CD4-positive, CD25-positive, alpha-beta regulatory T cell (primary cell): ENCODE measurements around the gene TEX22. TPM values are rescaled to one million over a fixed set of nuclear protein-coding genes. Genes with fewer than 3 reads are reported as not detected.

Source experiments
- ATAC-seq, 2 donors: fragments of 150-1000 bp; cut with Tn5 transposase; one replicate each; pipeline ENCODE4 v1.10.0; 2021; ENCODE audit warnings: low read depth in 2 of 2, moderate number of reproducible peaks in 2 of 2, moderate library complexity in 1 of 2
- DNase-seq, 3 donors: peaks; one replicate each; pipeline versions ENCODE4 v3.0.0 to v3.0.0-alpha.2; 2012 to 2022; ENCODE audit warnings: mixed read lengths in 1 of 3
- H3K27ac ChIP-seq: one replicate; pipeline ENCODE4 v1.7.0; 2013; ENCODE audit warnings: mild to moderate bottlenecking, low read length; ENCODE audit not compliant: insufficient read depth, poor library complexity, severe bottlenecking
- H3K27me3 ChIP-seq: one replicate; pipeline ENCODE4 v1.7.0; 2013; ENCODE audit warnings: low read length; ENCODE audit not compliant: control insufficient read depth, insufficient read depth
- H3K36me3 ChIP-seq: one replicate; pipeline ENCODE4 v1.7.0; 2013; ENCODE audit warnings: mild to moderate bottlenecking, low read length, moderate library complexity; ENCODE audit not compliant: control insufficient read depth, insufficient read depth
- H3K4me1 ChIP-seq: 2 replicates; pipeline ENCODE4 v1.7.0; 2013; ENCODE audit warnings: mild to moderate bottlenecking, low read length; ENCODE audit not compliant: insufficient read depth, control insufficient read depth, poor library complexity, severe bottlenecking
- H3K4me3 ChIP-seq: one replicate; pipeline ENCODE4 v1.7.0; 2013; ENCODE audit warnings: low read depth, mild to moderate bottlenecking, low read length, moderate library complexity
- H3K9me3 ChIP-seq, 2 experiments: 1 replicate in 1 of 2; 2 replicates in 1 of 2; pipeline ENCODE4 v1.7.0; 2013; ENCODE audit warnings: low read length in 2 of 2, mild to moderate bottlenecking in 1 of 2, moderate library complexity in 1 of 2; ENCODE audit not compliant: control insufficient read depth in 2 of 2
- H3K27ac Mint-ChIP-seq, 3 donors: one replicate each; pipeline ENCODE4 v1.8.0; 2020 to 2022; ENCODE audit warnings: mild to moderate bottlenecking in 3 of 3, mixed read lengths in 3 of 3, moderate library complexity in 2 of 3
- H3K27me3 Mint-ChIP-seq: one replicate; pipeline ENCODE4 v1.8.0; 2022; ENCODE audit warnings: mild to moderate bottlenecking, mixed read lengths
- H3K36me3 Mint-ChIP-seq: one replicate; pipeline ENCODE4 v1.8.0; 2020; ENCODE audit warnings: mixed read lengths
- H3K4me1 Mint-ChIP-seq, 4 donors: one replicate each; pipeline ENCODE4 v1.8.0; 2020 to 2022; ENCODE audit warnings: mixed read lengths in 4 of 4, mild to moderate bottlenecking in 1 of 4
- H3K4me3 Mint-ChIP-seq, 4 donors: one replicate each; pipeline ENCODE4 v1.8.0; 2020 to 2022; ENCODE audit warnings: mild to moderate bottlenecking in 4 of 4, mixed read lengths in 4 of 4, moderate library complexity in 3 of 4
- H3K9me3 Mint-ChIP-seq, 7 donors: one replicate each; pipeline ENCODE4 v1.8.0; 2020 to 2022; ENCODE audit warnings: mixed read lengths in 7 of 7, mild to moderate bottlenecking in 3 of 7, moderate library complexity in 2 of 7
- polyA plus RNA-seq, 4 donors: library from polyadenylated mRNA; unstranded; fragments of 300-500 nt; fragmentation: Illumina TruSeq; gene quantifications; one replicate each; pipeline ENCODE4 v1.2.3, GENCODE V29; 2021
- total RNA-seq: library from RNA; stranded (reverse); gene quantifications from one replicate; pipeline ENCODE4 v1.2.3, GENCODE V29; 2022

TEX22 gene
- total and polyA plus RNA-seq, 5 donors from 2014 or later: 0.11 to 3.1 (median 0.25) TPM

- Mint-ChIP-seq H3K4me1 (peaks cover 0 to 17% (median 3%) of the 10 kb centered on the region in 4 donors), H3K9me3 (peaks cover 0 to 2% (median 0%) of the 10 kb centered on the region in 7 donors), H3K36me3 (peaks cover 4% of the 10 kb centered on the region), H3K27ac (peak overlapping the region in 1 of 3 donors; percentile 32), H3K27me3 (no peaks in the 10 kb centered on the region), H3K4me3 (peak overlapping the region in 1 of 4 donors; percentile 26)
- Histone ChIP-seq H3K4me3 (no peak overlapping the region), H3K9me3 (no peaks in the 10 kb centered on the region), H3K27me3 (no peaks in the 10 kb centered on the region), H3K36me3 (no peaks in the 10 kb centered on the region), H3K27ac (no peak overlapping the region), H3K4me1 (peaks cover 23% of the 10 kb centered on the region)
- ATAC-seq: no peak
- DNase-seq: no peak
Measured at GRCh38 chr14:105394714-105395537, 3.4 kb upstream of the TEX22 start.

GRCh38 chr14:105395538-105395854 is 2.8 kb upstream of the TEX22 start:
- H3K27me3 Mint-ChIP-seq: no peaks in the 10 kb centered on the region
- peaks cover 25% of the 10 kb centered on the region for H3K4me1 ChIP-seq
- H3K4me3 Mint-ChIP-seq: peak overlapping the region in 1 of 4 donors; percentile 26
- no peaks in the 10 kb centered on the region for H3K9me3 ChIP-seq
- peaks cover 0 to 4% (median 0%) of the 10 kb centered on the region in 7 donors for H3K9me3 Mint-ChIP-seq
- H3K27ac Mint-ChIP-seq: peak overlapping the region in 1 of 3 donors; percentile 32
- no peak overlapping the region for H3K4me3 ChIP-seq
- ATAC-seq (no peak), DNase-seq (no peak)
- H3K27me3 ChIP-seq: no peaks in the 10 kb centered on the region
- H3K36me3 ChIP-seq: no peaks in the 10 kb centered on the region
- H3K36me3 Mint-ChIP-seq: peaks cover 7% of the 10 kb centered on the region
- no peak overlapping the region for H3K27ac ChIP-seq
- H3K4me1 Mint-ChIP-seq: peaks cover 0 to 18% (median 3%) of the 10 kb centered on the region in 4 donors

- Histone ChIP-seq H3K9me3 (no peaks in the 10 kb centered on the region), H3K27me3 (no peaks in the 10 kb centered on the region), H3K27ac (peak overlapping the region; percentile 73), H3K36me3 (peaks cover 7% of the 10 kb centered on the region), H3K4me3 (peak overlapping the region; percentile 72), H3K4me1 (peaks cover 25% of the 10 kb centered on the region)
- Mint-ChIP-seq H3K4me1 (peaks cover 0 to 20% (median 3%) of the 10 kb centered on the region in 4 donors), H3K36me3 (peaks cover 17% of the 10 kb centered on the region), H3K9me3 (peaks cover 0 to 11% (median 3%) of the 10 kb centered on the region in 7 donors), H3K27ac (peak overlapping the region; percentile 78 to 82 (median 80)), H3K27me3 (no peaks in the 10 kb centered on the region), H3K4me3 (peak overlapping the region; percentile 74 to 83 (median 78))
- no peak for DNase-seq
- ATAC-seq: no peak
Measured at GRCh38 chr14:105397350-105397931, 897 bp upstream of the TEX22 start.

- Histone ChIP-seq H3K9me3 (no peaks in the 10 kb centered on the region), H3K4me3 (no peak overlapping the region), H3K4me1 (peaks cover 25% of the 10 kb centered on the region), H3K27ac (peak overlapping the region; percentile 73), H3K36me3 (peaks cover 7% of the 10 kb centered on the region), H3K27me3 (no peaks in the 10 kb centered on the region)
- Mint-ChIP-seq H3K27ac (peak overlapping the region; percentile 73 to 86 (median 84)), H3K36me3 (peaks cover 19% of the 10 kb centered on the region), H3K9me3 (peaks cover 0 to 13% (median 3%) of the 10 kb centered on the region in 7 donors), H3K4me3 (peak overlapping the region; percentile 79 to 84 (median 82)), H3K27me3 (no peaks in the 10 kb centered on the region), H3K4me1 (peaks cover 0 to 24% (median 3%) of the 10 kb centered on the region in 4 donors)
- ATAC-seq: peak; percentile 29 to 35
- peak in 1 of 3 donors; percentile 69 for DNase-seq
Measured at GRCh38 chr14:105398726-105399465, 558 bp downstream of the TEX22 start.

GRCh38 chr14:105399466-105399775 is 1.1 kb downstream of the TEX22 start:
- peaks cover 25% of the 10 kb centered on the region for H3K4me1 ChIP-seq
- no peak overlapping the region for H3K27ac ChIP-seq
- H3K9me3 ChIP-seq: no peaks in the 10 kb centered on the region
- peaks cover 19% of the 10 kb centered on the region for H3K36me3 Mint-ChIP-seq
- H3K9me3 Mint-ChIP-seq: peaks cover 0 to 13% (median 3%) of the 10 kb centered on the region in 7 donors
- ATAC-seq (no peak), DNase-seq (no peak)
- H3K4me3 Mint-ChIP-seq: peak overlapping the region; percentile 79 to 84 (median 82)
- no peaks in the 10 kb centered on the region for H3K27me3 Mint-ChIP-seq
- H3K27ac Mint-ChIP-seq: peak overlapping the region in 1 of 3 donors; percentile 56
- peaks cover 0 to 27% (median 3%) of the 10 kb centered on the region in 4 donors for H3K4me1 Mint-ChIP-seq
- no peak overlapping the region for H3K4me3 ChIP-seq
- peaks cover 7% of the 10 kb centered on the region for H3K36me3 ChIP-seq
- no peaks in the 10 kb centered on the region for H3K27me3 ChIP-seq

- Mint-ChIP-seq H3K27me3 (no peaks in the 10 kb centered on the region), H3K4me3 (peak overlapping the region; percentile 79 to 84 (median 82)), H3K36me3 (peaks cover 15% of the 10 kb centered on the region), H3K9me3 (peaks cover 0 to 13% (median 3%) of the 10 kb centered on the region in 7 donors), H3K4me1 (peaks cover 0 to 30% (median 5%) of the 10 kb centered on the region in 4 donors), H3K27ac (peak overlapping the region in 2 of 3 donors; percentile 28 to 62)
- Histone ChIP-seq H3K27ac (no peak overlapping the region), H3K4me3 (no peak overlapping the region), H3K36me3 (peaks cover 7% of the 10 kb centered on the region), H3K9me3 (no peaks in the 10 kb centered on the region), H3K4me1 (peaks cover 25% of the 10 kb centered on the region), H3K27me3 (no peaks in the 10 kb centered on the region)
- no peak for ATAC-seq
- DNase-seq: no peak
Measured at GRCh38 chr14:105400016-105400415, 1.7 kb downstream of the TEX22 start.

GRCh38 chr14:105401699-105402098 is 3.4 kb downstream of the TEX22 start:
- H3K4me3 ChIP-seq: no peak overlapping the region
- H3K27ac ChIP-seq: no peak overlapping the region
- DNase-seq: no peak
- peaks cover 25% of the 10 kb centered on the region for H3K4me1 ChIP-seq
- H3K36me3 ChIP-seq: peaks cover 7% of the 10 kb centered on the region
- H3K27me3 ChIP-seq: no peaks in the 10 kb centered on the region
- Mint-ChIP-seq H3K4me1 (peaks cover 0 to 30% (median 5%) of the 10 kb centered on the region in 4 donors), H3K36me3 (peaks cover 15% of the 10 kb centered on the region), H3K4me3 (peak overlapping the region in 2 of 4 donors; percentile 19 to 79), H3K27me3 (peaks cover 5% of the 10 kb centered on the region), H3K9me3 (peaks cover 0 to 13% (median 3%) of the 10 kb centered on the region in 7 donors), H3K27ac (no peak overlapping the region)
- no peaks in the 10 kb centered on the region for H3K9me3 ChIP-seq
- ATAC-seq: no peak
